GM19023 (cell line): ENCODE measurements around the gene CCDC91.
"Not testable (repeated sequence)": the region's sequence is repeated elsewhere in the genome, so short reads cannot be mapped to it uniquely, and the experiment has no call there.

ENCODE experiments used
- ATAC-seq: cut with Tn5 transposase; IDR thresholded peaks from one replicate; pipeline ENCODE4 v1.9.1; 2021; ENCODE audit warnings: mild to moderate bottlenecking, moderate library complexity; ENCODE audit not compliant: unreplicated experiment

The CCDC91 gene

DNA sequence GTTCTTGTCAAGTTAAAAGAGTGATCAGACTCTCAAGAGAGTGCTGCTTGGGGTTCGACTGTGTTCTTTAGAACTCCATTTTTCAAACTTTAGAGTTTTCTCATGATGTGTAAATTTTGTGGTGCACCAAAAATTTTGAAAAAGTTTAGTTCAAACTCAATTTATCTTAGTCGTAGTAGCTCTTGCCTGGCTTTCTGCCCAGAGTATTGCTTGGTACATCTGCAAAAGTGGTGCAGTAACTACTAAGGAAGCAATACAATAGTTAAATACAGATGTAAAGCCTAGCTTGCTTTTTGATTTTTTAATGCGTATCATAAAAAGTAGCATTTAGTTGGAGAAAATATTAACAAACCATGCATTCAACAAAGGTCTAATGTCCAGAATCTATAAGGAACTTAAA, 9.5 kb upstream of the CCDC91 start:
- no peak for ATAC-seq

DNA sequence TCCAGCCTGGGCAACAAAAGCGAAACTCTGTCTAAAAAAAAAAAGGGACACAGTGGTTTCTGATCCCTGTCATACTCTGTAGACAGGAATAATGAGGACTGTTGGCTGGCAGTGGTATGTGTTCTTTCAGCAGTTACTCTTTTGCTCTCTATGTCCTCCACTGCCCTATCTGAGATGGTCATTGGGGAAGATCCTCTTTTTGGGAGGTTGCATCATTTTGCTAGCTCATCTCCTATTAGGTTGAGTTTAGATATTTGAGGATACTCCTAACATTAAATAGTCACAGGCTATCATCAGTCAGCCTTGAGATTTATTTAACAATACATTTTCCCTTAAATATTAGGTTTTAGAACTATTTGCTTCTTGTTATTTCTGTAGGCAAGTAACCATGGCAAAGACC, 5.9 kb upstream of the CCDC91 start:
- ATAC-seq, result no peak

DNA sequence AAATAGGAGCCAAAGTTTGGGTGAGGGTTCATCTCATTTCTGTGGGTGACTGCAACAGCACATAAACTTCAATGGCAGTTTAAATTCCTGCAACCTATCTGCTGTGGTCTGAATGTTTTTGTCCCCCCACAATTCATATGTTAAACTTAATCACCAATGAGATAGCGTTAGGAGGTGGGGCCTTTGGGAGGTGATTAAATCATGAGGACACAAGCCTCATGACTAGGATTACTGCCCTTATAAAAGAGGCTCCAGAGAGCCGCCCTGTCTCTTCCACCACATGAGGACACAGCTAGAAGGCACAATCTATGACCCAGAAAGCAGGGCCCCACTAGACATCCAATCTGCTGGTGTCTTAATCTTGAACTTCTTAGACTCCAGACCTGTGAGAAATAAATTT, 3.8 kb upstream of the CCDC91 start:
- no peak for ATAC-seq

DNA sequence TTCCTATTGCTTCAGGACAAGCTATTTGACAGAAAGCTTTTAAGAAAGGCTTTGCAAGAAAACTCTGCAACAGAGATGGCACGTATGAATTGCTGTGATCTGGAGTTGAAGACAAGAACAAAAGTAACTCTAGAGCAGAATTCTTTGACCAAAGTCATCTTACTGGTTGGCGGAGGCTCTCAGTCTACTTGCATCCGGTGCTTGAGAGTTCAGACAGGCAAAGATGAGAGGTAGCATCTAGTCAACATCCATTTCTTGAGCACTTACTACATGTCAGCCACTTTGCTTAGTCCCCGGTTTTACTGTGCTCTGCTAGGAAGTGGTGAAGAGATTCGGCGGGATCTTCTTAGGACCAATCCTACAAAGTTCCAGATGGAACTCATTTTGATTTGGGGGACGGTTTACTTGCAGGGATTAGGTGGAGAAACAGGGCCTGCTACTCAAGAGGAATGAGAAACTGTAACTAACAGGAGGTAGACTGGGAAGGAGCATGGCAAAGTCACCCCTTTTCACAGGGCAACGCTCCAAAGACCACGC, 404 bp upstream of the CCDC91 start:
- no peak for ATAC-seq

DNA sequence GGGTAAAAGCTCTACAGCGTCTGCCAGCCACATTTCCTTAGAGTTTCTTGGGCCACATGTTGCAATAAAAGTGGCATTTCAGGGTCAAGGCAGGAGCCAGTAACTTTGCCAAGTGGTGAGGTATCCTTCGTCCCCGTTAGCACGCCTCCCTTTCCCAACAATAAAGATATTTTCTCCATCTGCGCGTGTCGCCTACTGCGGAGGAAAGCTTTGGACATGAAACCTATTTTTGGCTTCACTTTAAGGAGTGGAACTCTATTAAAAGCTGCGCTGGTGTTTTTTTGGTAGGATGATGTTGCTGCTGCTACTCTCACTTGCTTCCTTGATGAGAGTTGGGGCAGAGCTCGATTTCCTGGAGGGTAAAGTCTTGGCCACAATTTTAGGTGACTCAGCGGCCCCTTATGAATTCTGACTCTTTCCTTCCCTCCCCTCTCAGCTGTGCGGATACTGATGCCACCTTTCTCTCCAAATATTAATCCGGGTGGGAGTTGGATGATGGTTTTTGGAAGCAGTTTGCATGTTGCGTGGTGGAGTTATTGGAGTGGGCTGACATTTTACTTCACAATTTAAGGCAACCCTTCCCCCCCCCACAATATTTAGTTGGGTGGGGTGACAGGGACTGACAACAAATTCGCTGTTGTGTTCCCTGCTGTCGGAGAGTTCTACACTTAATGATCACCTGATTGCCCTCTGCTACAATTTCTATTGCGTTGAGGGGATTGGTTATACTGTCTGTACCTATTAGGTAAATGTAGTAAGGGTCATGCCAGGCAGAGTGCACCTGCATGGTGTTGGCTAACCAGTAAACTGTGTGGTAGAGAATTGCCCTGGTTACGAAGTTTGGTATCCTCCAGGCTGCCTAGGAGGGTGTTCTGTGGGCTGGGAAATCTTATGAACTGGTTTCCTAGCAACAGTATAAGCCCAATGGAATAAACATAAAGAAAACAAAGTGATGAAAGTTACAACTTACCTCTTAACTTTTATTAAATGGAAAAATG, 1.1 kb downstream of the CCDC91 start:
- peak; percentile 4 for ATAC-seq

DNA sequence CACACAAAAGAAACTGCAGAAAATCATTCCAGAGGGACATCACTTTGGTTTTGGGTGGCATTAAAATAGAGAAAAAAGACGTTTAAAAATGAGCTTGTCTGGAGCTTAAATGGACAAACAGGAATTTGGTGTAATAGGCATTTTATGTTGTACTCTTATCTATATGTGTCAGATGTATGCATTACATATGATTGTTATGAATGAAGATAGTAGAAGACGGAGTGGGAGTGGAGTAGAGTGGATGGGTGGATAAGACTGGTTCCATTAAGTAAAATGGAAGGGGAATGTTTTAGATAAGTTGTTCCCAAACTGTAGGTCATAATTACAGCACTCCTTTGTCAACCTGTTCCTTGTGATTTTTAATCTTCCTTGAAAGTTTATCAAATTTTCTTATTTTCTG, 1.9 kb downstream of the CCDC91 start:
- ATAC-seq, result no peak

DNA sequence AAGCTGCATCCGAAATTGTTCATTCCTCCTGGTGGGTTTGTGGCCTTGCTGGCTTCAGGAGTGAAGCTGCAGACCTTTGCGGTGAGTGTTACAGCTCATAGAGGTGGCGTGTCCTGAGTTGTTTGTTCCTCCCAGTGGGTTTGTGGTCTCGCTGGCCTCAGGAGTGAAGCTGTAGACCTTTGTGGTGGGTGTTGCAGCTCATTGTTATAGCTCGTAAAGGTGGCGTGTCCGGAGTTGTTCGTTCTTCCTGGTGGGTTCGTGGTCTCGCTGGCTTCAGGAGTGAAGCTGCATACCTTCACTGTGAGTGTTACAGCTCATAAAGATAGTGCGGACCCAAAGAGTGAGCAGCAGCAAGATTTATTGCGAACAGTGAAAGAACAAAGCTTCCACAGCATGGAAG, 4.4 kb downstream of the CCDC91 start:
- not testable (repeated sequence) for ATAC-seq

DNA sequence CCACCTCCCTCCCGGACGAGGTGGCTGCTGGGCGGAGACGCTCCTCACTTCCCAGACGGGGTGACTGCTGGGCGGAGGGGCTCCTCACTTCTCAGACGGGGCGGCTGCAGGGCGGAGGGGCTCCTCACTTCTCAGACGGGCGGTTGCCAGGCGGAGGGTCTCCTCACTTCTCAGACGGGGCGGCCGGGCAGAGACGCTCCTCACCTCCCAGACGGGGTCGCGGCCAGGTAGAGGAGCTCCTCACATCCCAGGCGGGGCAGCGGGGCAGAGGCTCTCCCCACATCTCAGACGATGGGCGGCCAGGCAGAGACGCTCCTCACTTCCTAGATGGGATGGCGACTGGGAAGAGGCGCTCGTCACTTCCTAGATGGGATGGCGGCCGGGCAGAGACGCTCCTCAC, 10.9 kb downstream of the CCDC91 start:
- not testable (repeated sequence) for ATAC-seq

DNA sequence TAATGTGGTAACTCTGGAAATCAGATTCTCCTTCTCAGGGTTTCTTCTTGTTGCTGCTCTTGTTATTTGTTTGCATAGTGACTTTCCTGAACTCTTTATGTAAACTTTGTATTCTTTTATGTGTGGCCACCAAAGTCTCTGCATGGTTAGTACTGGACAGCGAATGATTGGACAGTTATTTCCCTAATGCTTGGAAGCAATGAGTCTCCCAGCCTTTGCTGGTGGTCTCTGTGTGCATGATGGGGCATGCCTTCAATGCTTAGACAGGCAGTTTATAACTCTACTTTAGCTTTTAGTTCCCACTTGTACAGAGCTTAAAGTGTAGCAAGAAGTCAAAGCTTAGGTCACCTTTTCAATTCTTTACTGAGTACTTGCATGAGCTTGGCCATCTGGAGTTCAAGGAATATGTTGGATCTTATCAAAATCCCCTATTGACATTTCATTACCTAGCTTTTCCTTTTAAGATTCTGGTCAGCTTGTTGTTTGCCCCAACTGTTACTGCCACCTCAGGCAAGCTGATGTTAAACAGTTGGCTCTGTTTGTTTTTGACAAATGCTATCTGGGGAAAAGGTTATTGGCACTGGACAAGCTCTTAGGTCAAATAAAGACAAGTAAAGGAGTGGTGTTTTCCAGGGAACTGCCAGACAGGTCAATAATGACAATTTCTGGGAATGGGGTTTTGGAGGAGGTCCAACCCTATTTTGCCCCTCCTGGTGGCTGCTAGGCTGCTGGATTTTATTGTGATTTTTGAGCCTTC, 12.3 kb downstream of the CCDC91 start:
- ATAC-seq, result no peak

DNA sequence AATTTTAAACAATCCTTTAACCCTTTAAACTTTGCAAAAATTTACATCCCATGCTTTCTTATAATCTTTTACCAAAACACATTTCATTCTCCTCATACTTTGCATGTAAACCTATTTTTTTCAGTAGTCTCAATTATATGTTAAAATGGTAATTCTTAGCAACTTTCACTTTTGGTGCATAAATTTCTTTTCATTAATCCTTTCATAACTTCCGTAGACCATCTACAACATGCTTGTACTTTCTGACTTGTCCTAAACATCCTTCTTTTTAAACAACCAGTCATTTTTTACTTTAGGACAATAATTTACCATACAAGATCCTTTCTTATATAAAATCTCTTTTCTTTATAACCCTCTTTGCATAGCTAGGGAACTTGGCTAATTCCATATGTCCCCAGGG, 19.5 kb downstream of the CCDC91 start:
- ATAC-seq, result no peak

DNA sequence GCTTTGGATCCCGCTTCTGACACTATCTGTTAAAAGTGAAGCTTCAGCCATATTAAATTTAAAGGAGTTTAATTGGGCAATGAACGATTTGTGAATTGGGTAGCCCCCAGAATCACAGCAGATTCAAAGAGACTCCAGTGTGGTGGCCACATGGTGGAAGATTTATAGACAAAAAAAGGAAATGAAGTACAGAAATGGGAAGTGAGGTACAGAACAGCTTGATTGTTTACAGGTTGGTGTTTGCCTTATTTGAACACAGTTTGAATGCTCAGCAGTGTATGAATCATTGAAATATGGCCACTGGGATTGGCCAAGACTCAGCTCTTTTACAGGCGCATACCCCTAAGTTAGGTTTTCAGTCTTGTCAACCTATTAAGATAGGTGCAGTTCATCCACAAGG, 21.9 kb downstream of the CCDC91 start:
- no peak for ATAC-seq

DNA sequence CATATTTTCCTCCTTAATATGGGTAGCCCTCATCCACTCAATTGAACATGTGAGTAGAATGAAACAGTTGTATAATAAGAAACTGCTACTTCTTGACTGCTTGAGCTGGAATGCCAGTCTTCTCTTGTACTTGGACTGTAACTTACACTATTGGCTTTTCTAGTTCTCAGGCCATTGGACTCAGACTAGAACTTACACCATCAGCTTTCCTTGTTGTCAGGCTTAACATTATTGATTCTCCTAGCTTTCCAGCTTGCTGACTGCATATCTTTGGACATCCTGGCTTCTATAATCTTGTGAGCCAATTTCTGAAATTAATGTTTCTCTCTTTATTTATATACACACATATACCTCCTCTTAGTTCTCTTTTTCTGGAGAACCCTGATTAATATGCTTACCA, 24.8 kb downstream of the CCDC91 start:
- ATAC-seq, result no peak

DNA sequence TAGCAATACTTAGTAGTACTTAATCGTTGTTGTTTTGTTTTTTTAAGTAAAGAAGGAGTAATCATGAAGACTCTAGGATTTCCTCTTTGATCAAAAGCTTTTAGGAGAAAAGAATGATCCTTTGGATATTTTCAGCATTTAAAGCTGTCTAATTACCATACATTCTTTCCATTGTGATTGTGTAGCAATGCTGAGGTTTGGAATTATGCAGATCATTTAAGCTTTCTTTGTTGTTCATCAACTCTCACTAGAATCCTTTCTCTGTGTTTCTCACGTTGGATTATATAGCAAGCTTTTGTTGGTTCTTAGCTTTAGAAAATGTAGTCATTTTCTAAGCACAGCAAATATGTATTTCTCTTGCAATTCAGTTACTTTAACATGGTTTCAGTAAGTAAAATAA, 25.8 kb downstream of the CCDC91 start:
- ATAC-seq, result no peak

DNA sequence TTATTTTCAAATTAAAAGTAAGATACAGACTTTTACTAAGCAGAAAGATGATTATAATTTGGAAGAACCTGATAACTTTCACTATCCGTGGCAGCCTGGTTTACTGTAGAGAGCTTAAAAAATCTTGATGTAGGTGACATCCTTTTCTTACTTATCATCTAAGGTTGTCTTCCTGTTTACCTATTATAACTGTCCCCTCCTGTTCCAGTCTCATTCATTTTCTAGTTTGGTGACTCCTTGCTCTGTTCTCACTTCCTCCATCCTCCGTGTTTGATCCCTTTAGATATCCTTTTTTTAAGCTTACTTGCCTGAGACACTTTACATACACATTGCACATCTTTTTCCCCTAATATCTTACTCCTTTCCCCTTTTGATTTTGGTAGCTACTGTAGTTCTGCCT, 27.5 kb downstream of the CCDC91 start:
- no peak for ATAC-seq

DNA sequence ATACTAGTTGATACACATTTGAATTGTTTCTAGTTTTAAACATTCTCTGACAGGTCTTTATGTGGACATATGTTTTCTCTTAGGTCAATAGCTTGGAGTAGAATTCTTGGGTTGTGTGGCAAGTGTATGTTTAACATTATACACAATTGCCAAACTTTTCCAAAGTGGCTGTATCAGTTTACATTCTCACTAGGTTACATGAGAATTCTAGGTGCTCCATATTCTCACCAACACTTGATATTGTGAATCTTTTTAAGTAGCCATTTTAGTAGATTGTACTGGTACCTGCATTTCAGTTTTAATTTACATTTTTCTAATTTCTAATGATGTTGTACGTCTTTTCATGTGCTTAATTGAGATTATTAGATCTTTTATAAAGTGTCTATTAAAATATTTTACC, 28.6 kb downstream of the CCDC91 start:
- no peak for ATAC-seq

DNA sequence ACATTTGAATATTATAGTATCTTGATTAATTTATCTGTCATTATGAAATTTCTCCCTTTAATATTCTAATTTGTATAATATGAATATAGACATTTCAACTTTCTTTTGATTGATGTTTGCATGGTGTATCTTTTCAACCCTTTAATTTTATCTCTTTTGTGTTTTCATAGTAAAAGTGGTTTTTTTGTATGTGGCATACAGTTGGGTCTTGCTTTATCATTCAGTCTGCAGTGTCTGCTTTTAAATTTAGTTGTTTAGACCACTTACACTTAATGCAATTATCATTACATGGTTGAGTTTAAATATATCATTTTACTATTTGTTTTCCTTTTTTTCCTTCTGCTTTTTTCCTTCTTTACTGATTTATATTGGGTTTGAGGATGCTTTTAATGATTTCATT, 29.6 kb downstream of the CCDC91 start:
- ATAC-seq, result no peak

DNA sequence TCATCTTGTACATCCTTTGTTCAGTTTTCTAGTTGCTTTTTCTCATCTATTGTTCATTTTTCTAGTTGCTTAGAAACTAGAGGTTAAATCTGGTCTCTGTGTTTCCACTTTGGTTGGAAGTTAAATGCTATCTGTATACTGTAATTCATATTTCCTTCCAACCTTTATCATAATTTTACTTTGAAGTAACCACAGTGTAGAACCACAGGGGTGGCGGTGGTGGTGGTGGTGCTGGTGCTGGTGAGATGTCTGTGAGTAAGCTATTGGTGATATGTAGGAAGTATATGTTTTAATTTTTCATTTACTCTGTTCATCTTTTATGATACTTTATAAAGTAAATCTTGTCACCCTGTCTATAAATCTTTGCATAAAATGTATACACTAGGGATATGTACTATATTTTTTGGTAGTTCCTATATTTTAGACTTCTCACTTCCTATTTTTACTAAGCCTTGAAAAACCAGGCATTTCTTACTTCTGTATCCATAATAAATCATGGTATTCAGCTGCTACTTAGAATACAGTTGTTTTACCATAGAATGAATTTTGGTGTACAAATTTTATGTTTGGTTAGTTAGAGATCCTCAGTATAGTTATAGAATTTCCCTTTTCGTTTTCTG, 31.9 kb downstream of the CCDC91 start:
- ATAC-seq, result no peak

DNA sequence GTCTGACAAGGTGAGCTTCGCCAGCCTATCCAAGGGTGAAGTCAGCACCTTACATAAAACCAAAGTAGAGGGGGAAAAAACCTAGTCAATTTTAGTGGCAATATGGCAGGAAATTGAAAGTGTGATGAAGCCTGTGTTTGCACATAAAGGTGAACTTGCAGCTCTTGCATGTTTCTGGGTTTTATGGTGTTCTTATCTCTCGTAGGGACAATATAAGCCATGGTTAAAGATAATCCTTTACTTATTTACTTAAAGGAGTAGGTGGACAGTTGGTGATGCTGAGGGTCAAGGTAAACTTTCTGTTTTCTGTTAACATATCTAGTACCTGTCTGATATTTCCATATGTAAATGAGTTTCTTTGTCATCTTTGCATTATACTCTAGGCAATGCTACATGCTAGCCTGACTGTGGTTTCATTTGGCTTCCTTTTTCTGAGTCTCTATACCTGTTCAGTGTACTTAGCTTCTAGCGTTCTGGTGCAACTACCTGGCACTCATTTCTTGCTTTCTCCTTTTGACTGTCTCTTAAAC, 32.8 kb downstream of the CCDC91 start:
- ATAC-seq, result peak; percentile 93

DNA sequence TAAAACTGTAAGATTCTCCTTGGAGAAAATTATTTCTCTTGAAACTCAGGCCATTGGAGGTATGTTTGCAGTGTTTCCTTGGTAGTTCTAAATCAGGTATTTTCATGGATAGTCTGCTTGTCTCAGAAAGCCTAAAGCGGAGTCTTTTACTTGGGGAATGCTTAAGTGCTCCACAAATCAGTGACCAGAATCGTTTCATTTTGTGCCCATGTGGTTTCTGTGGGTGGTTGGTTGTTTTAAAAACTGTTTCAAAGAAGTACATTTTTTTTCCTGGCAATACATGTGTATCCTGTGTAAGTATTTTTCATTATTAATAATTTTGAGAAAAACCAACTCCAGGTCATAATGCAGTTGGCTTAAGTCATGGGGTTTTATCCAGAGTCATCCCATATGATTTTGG, 33.6 kb downstream of the CCDC91 start:
- no peak for ATAC-seq

DNA sequence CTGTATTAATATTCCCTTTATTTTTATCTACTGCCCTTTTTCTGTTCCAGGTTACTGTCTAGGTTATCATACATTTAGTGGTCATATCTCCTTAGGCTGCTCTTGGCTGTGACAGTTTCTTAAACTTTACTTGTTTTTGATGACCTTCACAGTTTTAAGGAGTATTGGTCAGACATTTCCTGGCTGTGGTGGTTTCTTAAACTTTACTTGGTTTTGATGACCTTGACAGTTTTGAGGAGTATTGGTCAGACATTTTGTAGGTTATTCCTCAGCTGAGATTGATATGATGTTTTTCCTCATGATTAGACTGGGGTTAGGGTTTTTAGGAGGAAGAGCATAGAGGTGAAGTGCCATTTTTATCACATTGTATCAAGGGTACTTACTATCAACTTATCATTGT, 36.4 kb downstream of the CCDC91 start:
- ATAC-seq, result no peak

DNA sequence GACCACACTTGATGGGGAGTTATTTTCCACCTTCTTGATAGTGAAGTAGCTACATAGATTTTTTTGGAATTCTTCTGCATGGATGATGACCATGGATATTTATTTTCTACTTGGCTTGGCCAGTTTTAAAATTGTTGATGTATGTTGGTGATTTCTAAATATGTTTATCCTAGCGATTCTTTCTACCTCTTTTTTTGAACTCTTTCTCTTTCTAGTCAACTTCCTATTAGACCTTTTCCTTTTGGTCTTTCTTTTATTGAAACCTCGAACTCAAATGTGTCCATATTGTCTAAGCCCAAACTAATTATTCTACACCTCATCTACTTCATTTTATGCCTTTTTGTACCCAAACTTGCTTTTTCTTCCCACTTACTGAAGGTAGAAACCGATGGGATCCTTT, 37.0 kb downstream of the CCDC91 start:
- ATAC-seq, result no peak
